H9 (cell line): ENCODE data around the gene MIGA1. TPM values are rescaled to one million over a fixed set of nuclear protein-coding genes. Genes with fewer than 3 reads are reported as not detected.

Experiments used
- DNase-seq: peaks from one replicate; pipeline ENCODE4 v3.0.0-alpha.2; 2017
- H2AFZ ChIP-seq: one replicate; pipeline ENCODE4 v1.6.1; 2013; ENCODE audit warnings: mild to moderate bottlenecking, low read length, control low read depth, moderate library complexity
- H2AK5ac ChIP-seq: 2 replicates; pipeline ENCODE4 v1.6.1; 2013; ENCODE audit warnings: low read length, control low read depth, mixed read lengths; ENCODE audit not compliant: insufficient read length
- H2BK120ac ChIP-seq: one replicate; pipeline ENCODE4 v1.6.1; 2013; ENCODE audit warnings: low read depth, mild to moderate bottlenecking, low read length, control low read depth, inconsistent platforms; ENCODE audit not compliant: poor library complexity, severe bottlenecking
- H2BK12ac ChIP-seq: 2 replicates; pipeline ENCODE4 v1.6.1; 2013; ENCODE audit warnings: low read length, control low read depth, mixed read lengths, low read depth; ENCODE audit not compliant: insufficient read length
- H2BK15ac ChIP-seq: 2 replicates; pipeline ENCODE4 v1.6.1; 2013; ENCODE audit warnings: low read depth, low read length, control low read depth
- H2BK20ac ChIP-seq: one replicate; pipeline ENCODE4 v1.6.1; 2013; ENCODE audit warnings: low read depth, mild to moderate bottlenecking, low read length, control low read depth, inconsistent platforms; ENCODE audit not compliant: poor library complexity, severe bottlenecking
- H2BK5ac ChIP-seq: 2 replicates; pipeline ENCODE4 v1.6.1; 2013; ENCODE audit warnings: low read length, control low read depth, mixed read lengths; ENCODE audit not compliant: insufficient read length
- H3K14ac ChIP-seq: 2 replicates; pipeline ENCODE4 v1.6.1; 2013; ENCODE audit warnings: low read length, control low read depth; ENCODE audit not compliant: insufficient read depth
- H3K18ac ChIP-seq: 2 replicates; pipeline ENCODE4 v1.6.1; 2013; ENCODE audit warnings: low read depth, mild to moderate bottlenecking, mixed read lengths, low read length, control low read depth; ENCODE audit not compliant: insufficient read length
- H3K23ac ChIP-seq: 2 replicates; pipeline ENCODE4 v1.6.1; 2013; ENCODE audit warnings: low read length, control low read depth, mixed read lengths, low read depth; ENCODE audit not compliant: insufficient read length
- H3K23me2 ChIP-seq: 2 replicates; pipeline ENCODE4 v1.6.1; 2013; ENCODE audit warnings: low read depth, mild to moderate bottlenecking, mixed read lengths, low read length, control low read depth; ENCODE audit not compliant: insufficient read length, poor library complexity, severe bottlenecking
- H3K27ac ChIP-seq: 2 replicates; pipeline ENCODE4 v1.5.1; 2013; ENCODE audit warnings: low read length, control low read depth, mixed read lengths, low read depth; ENCODE audit not compliant: insufficient read length
- H3K27me3 ChIP-seq: 2 replicates; pipeline ENCODE4 v1.6.1; 2013; ENCODE audit warnings: low read length, control low read depth, inconsistent platforms; ENCODE audit not compliant: insufficient read depth
- H3K4ac ChIP-seq: 2 replicates; pipeline ENCODE4 v1.6.1; 2013; ENCODE audit warnings: low read depth, mild to moderate bottlenecking, control low read depth, inconsistent platforms, low read length, moderate library complexity
- H3K4me1 ChIP-seq: 2 replicates; pipeline ENCODE4 v1.6.1; 2013; ENCODE audit warnings: low read length, control low read depth, inconsistent platforms; ENCODE audit not compliant: insufficient read depth
- H3K4me2 ChIP-seq: 2 replicates; pipeline ENCODE4 v1.6.1; 2013; ENCODE audit warnings: low read length, control low read depth, mixed read lengths; ENCODE audit not compliant: insufficient read length, insufficient read depth
- H3K56ac ChIP-seq: 2 replicates; pipeline ENCODE4 v1.6.1; 2013; ENCODE audit warnings: low read depth, mild to moderate bottlenecking, mixed read lengths, low read length, control low read depth; ENCODE audit not compliant: insufficient read length
- H3K79me1 ChIP-seq: 2 replicates; pipeline ENCODE4 v1.6.1; 2013; ENCODE audit warnings: low read depth, mild to moderate bottlenecking, moderate library complexity, low read length, control low read depth, inconsistent platforms; ENCODE audit not compliant: insufficient read depth, poor library complexity, severe bottlenecking
- H3K79me2 ChIP-seq: 2 replicates; pipeline ENCODE4 v1.6.1; 2013; ENCODE audit warnings: low read length, control low read depth, inconsistent platforms; ENCODE audit not compliant: insufficient read depth
- H3K9ac ChIP-seq: 2 replicates; pipeline ENCODE4 v1.6.1; 2013; ENCODE audit warnings: low read length, control low read depth, mixed read lengths; ENCODE audit not compliant: insufficient read length; ENCODE audit errors: extremely low read depth
- H3K9me3 ChIP-seq: one replicate; pipeline ENCODE4 v1.6.1; 2013; ENCODE audit warnings: low read depth, low read length, inconsistent platforms; ENCODE audit not compliant: control insufficient read depth
- H3T11ph ChIP-seq: one replicate; pipeline ENCODE4 v1.6.1; 2013; ENCODE audit warnings: mild to moderate bottlenecking, low read length, control low read depth, inconsistent platforms
- H4K20me1 ChIP-seq: one replicate; pipeline ENCODE4 v1.6.1; 2013; ENCODE audit not compliant: control insufficient read depth, insufficient read length, insufficient read depth
- H4K5ac ChIP-seq: 2 replicates; pipeline ENCODE4 v1.6.1; 2013; ENCODE audit warnings: low read depth, mild to moderate bottlenecking, mixed read lengths, low read length, control low read depth; ENCODE audit not compliant: insufficient read length
- H4K8ac ChIP-seq: replicated peaks from 2 replicates; pipeline ENCODE4 v1.6.1; 2013; ENCODE audit warnings: low read length, control low read depth, mixed read lengths, low read depth; ENCODE audit not compliant: insufficient read length
- H4K91ac ChIP-seq: 2 replicates; pipeline ENCODE4 v1.6.1; 2013; ENCODE audit warnings: low read depth, mild to moderate bottlenecking, moderate library complexity, mixed read lengths, low read length, control low read depth; ENCODE audit not compliant: insufficient read length
- H3K27ac Mint-ChIP-seq, 3 experiments: 2 replicates in 2 of 3; 3 replicates in 1 of 3; pipeline ENCODE4 v1.8.0; 2020 to 2021; ENCODE audit warnings: mixed read lengths in 3 of 3, mild to moderate bottlenecking in 1 of 3, moderate library complexity in 1 of 3
- H3K27me3 Mint-ChIP-seq: 2 replicates; pipeline ENCODE4 v1.8.0; 2021; ENCODE audit warnings: low read depth, mild to moderate bottlenecking, moderate library complexity, mixed read lengths
- H3K36me3 Mint-ChIP-seq, 3 experiments: 2 replicates in 2 of 3; 3 replicates in 1 of 3; pipeline ENCODE4 v1.8.0; 2020 to 2021; ENCODE audit warnings: low read depth in 3 of 3, mixed read lengths in 3 of 3; ENCODE audit not compliant: insufficient read depth in 1 of 3
- H3K4me1 Mint-ChIP-seq, 2 experiments: 2 replicates each; pipeline ENCODE4 v1.8.0; 2020; ENCODE audit warnings: mixed read lengths in 2 of 2
- H3K4me3 Mint-ChIP-seq, 2 experiments: 2 replicates in 1 of 2; 3 replicates in 1 of 2; pipeline ENCODE4 v1.8.0; 2020 to 2021; ENCODE audit warnings: mild to moderate bottlenecking in 2 of 2, mixed read lengths in 2 of 2, moderate library complexity in 1 of 2
- H3K9me3 Mint-ChIP-seq, 2 experiments: 2 replicates in 1 of 2; 3 replicates in 1 of 2; pipeline ENCODE4 v1.8.0; 2020; ENCODE audit warnings: mild to moderate bottlenecking in 2 of 2, mixed read lengths in 2 of 2, moderate library complexity in 1 of 2
- WGBS: extraction: QIAGEN DNeasy Blood & Tissue Kit; methylation state at CpG from one replicate; pipeline ENCODE4 v1.1.7; 2013; ENCODE audit warnings: missing lambda C conversion rate, low lambda C conversion rate, mixed read lengths; ENCODE audit not compliant: insufficient read length; ENCODE audit errors: extremely low coverage; 5-methylcytosine and 5-hydroxymethylcytosine counted together
- total RNA-seq: library from RNA; stranded (reverse); gene quantifications from 2 replicates; pipeline ENCODE4 v1.2.1, GENCODE V29; 2021
- TF ChIP-seq, protein P1 (sequence below): fragments of 200-600 bp; sonication (generic); conservative IDR thresholded peaks from 3 replicates; pipeline ENCODE4 v1.8.0; 2021; ENCODE audit warnings: antibody characterized with exemption, mild to moderate bottlenecking

The MIGA1 gene
- total RNA-seq, 1 experiment from 2014 or later = 6.3 TPM

DNA sequence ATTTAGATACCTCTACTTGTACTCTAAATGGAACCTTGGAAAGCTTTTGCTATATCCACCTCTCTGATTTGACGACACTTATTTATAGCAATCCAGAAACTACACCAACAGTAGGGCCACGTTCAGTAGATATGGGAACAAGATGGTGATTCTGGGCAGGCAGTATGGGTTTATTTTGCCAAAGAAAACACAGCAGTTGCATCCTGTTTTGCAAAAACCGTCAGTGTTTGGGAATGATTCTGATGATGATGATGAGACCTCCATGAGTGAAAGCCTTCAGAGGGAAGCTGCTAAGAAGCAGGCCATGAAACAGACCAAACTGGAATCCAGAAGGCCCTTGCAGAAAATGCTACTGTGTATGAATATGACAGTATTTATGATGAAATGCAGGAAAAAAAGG is 67.5 kb downstream of the MIGA1 start:
- Histone ChIP-seq H3K18ac (no peak overlapping the region), H3K14ac (no peak overlapping the region), H2BK15ac (no peak overlapping the region), H3K4me2 (no peak overlapping the region), H2BK20ac (no peak overlapping the region), H4K5ac (no peak overlapping the region), H4K20me1 (no peaks in the 10 kb centered on the region), H2AFZ (no peak overlapping the region), H3T11ph (no peak overlapping the region), H3K27me3 (no peaks in the 10 kb centered on the region), H3K9ac (no peak overlapping the region), H4K91ac (no peak overlapping the region), H2AK5ac (no peak overlapping the region), H3K23me2 (no peaks in the 10 kb centered on the region), H3K4me1 (no peaks in the 10 kb centered on the region; the same call in 1 of the 2 replicates), H3K27ac (no peak overlapping the region), H4K8ac (no peak overlapping the region), H2BK12ac (no peak overlapping the region), H3K9me3 (no peaks in the 10 kb centered on the region), H2BK5ac (no peak overlapping the region), H3K79me2 (no peaks in the 10 kb centered on the region), H3K23ac (no peak overlapping the region), H3K56ac (no peak overlapping the region), H2BK120ac (no peak overlapping the region), H3K4ac (no peak overlapping the region), H3K79me1 (no peaks in the 10 kb centered on the region)
- H3K4me1 Mint-ChIP-seq = no peaks in the 10 kb centered on the region
- no peak overlapping the region for H3K27ac Mint-ChIP-seq
- no peaks in the 10 kb centered on the region for H3K36me3 Mint-ChIP-seq
- no peaks in the 10 kb centered on the region for H3K9me3 Mint-ChIP-seq
- H3K4me3 Mint-ChIP-seq = no peak overlapping the region
- TF ChIP-seq, protein P1, sequence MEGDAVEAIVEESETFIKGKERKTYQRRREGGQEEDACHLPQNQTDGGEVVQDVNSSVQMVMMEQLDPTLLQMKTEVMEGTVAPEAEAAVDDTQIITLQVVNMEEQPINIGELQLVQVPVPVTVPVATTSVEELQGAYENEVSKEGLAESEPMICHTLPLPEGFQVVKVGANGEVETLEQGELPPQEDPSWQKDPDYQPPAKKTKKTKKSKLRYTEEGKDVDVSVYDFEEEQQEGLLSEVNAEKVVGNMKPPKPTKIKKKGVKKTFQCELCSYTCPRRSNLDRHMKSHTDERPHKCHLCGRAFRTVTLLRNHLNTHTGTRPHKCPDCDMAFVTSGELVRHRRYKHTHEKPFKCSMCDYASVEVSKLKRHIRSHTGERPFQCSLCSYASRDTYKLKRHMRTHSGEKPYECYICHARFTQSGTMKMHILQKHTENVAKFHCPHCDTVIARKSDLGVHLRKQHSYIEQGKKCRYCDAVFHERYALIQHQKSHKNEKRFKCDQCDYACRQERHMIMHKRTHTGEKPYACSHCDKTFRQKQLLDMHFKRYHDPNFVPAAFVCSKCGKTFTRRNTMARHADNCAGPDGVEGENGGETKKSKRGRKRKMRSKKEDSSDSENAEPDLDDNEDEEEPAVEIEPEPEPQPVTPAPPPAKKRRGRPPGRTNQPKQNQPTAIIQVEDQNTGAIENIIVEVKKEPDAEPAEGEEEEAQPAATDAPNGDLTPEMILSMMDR = no peak
- no CpG with 5 or more reads among the region's 3 CpGs for WGBS
- DNase-seq = no peak
- no peaks in the 10 kb centered on the region for H3K27me3 Mint-ChIP-seq
